ENCODE results near the gene KRT222. TPM values are rescaled to one million over a fixed set of nuclear protein-coding genes. Genes with fewer than 3 reads are reported as not detected.

Gene KRT222
- total RNA-seq, 1 donor from 2014 or later = not detected

DNA sequence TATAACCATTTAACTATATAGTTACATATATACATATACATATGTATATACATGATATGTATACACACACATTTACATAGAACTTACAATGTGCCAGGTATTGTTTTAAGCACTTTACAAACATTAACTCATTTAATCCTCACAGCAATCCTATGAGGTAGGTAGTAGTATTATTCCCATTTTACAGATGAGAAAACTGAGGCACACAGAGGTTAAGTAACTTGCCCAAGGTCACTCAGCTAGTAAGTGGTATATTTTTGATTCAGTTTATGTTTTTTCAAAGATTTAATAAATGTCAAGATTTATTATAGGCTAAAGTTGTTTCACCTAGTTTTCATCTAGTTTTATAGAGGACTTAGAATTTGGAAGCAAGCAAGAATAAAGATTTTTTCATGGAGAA is 6.6 kb downstream of the KRT222 start:
- no peak for DNase-seq (ENCODE audit: low read depth)

DNA sequence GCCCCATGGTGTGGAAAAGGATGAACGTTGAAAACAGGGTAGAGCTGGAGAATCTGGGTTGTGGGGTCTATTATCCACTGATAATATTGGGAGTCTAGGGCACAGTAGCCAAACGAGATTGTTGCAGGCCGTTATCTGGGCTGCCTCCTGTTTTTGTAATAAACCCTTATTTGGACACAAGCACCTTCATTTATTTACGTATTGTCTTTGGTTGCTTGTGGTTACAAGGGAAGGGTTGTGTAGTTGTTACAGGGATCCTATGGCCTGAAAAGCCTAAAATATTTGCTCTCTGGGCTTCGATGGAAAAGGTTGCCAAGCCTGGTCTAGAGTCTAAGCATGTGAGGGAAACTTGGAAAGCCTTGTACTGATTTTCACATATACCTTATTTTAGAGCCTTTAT is 13.0 kb downstream of the KRT222 start:
- DNase-seq (ENCODE audit: low read depth) = no peak

DNA sequence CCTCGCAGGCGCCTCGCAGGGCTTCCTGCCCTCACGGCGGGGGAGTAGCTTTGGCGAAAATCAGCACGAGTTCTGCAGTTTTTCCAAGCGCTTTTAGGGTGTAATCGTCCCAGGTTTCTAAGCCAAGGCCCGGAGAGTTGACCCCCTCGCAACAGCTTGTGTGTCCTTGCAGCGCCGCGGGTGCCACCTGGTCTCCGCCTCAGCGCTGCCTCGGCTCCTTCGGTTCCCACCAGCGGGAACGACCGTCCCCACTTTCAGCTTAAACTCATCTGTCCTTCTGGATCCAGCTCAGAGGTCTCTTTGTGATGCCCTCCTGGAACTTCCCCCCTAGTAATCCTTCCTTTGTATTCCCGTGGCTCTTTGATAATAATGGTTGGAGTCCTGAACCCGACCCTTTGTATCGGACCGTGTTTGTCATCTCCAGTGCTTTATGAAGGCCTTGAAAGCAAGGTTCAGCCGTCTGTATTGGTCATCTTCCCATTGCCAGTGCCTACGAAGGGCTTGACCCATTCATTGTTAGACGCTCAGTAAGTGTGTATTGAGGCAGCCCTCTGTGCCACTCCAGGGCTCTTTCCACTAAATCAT is 16.5 kb downstream of the KRT222 start:
- DNase-seq (ENCODE audit: low read depth) = no peak

DNA sequence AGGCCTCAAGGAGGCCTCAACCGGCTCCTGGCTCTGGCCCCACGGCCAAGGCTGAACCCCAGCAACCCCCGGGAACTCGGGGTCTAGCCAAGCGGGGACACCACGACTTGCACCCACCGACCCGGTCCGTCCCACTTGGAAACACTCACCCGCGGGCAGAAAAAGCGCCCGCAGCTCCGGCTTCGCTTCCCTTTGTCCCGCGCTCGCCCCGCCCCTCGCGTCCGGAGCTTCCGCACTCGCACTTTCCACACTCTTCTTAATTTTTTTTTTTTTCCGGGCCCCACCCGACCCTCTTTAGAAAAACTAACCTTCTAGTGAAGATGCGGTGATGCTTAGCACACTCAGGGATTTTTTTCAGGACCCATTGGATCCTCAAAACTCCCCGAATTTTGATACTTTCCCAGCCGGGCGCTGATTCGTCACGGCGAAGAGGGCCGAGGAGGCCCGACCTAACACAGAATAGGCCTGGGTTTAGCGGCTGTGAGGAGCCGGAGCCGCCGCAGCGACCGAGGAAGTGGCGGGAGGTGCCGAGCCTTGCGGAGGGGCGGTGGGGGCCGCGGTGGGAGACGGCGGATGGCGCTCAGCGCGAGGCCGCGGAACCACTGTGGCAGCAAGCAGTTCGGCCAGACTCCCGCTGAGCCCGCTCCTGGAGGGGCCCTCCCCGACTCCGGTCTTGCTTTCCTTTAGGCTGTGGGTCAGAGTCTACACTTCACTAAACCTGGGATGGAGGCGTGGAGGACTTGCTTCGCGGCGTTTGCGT is 17.2 kb downstream of the KRT222 start, which contains the start of gene SMARCE1:
TSS of gene SMARCE1 (minus strand) at position 195 of the 760 bp plus-strand sequence. CDS start 2,016 bp downstream, outside the sequence.
- DNase-seq (ENCODE audit: low read depth) = peak; percentile 84

DNA sequence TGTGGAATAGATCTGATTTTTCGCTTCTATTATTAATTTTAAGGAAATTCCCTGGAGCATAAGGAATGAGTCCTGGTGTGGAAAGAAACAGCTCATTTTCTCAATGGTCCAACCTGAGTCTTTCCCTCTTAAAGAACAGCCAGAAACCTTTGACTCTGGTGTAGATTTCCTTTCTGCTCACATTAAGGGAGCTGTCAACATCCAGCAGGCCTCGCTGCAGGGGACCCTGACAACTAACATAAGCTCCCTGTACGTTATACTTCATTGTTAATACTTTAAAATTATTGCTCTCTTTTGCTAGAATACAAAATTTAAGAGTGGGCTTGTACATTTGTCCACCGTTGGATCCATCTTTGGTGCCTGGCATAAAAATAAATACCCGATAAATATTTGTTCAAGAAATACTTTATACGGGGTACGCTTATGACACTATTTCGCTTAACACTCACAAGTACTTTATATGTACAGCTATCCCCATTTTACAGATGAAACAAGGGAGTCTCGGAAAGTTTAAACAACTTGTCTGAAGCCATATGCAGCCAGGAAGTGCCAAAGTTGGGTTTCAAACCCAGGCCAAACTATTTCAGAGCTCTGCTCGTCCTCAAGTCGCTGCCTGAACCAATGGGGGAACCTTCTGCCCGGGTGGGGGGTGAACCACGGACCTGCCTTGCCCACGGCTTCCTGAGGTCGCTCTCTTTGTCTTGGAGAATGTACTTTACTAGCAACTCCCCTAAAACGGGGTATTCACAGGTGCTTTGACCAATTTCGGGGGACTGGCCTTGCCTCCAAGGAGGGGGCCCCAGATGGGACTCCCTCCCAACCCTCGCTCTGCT is 18.0 kb downstream of the KRT222 start:
- DNase-seq (ENCODE audit: low read depth) = no peak

DNA sequence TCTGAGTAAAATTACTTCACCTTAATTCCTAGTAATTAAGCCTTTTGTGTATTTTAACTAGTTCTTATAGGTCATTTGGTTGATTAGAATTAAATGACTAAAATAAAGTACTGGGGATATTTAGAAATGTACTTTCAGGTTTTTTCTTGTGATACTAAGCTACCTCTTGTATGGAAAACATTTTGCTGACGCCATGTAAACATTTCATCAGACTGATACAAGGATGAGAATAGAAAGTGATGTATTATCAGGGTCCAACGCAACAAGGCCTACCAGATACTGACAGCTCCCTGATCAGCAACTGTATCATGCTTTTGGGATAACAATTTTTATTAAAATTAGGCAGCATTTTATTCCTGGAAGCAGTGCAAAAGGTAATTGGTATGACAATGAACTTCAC is 19.0 kb downstream of the KRT222 start:
- no peak for DNase-seq (ENCODE audit: low read depth)

DNA sequence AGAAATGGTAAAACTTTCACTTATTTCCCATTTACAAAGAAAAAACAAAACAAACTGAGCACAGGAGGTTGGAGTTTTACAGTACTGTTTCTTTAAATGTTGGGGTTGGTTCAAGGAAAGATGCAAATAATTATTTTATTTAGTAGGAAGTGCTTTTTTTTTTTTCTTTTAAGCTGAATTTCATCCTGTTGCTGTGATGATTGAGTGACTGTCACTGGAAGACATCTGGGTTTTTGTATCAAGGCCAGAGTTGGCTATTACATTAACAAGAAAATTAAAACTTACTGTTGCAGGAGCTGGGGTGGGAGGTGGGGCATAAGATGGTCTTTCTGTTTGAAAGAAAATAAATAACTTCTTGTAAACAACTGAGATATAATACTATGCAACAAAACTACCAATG is 19.7 kb downstream of the KRT222 start:
- DNase-seq (ENCODE audit: low read depth) = no peak

DNA sequence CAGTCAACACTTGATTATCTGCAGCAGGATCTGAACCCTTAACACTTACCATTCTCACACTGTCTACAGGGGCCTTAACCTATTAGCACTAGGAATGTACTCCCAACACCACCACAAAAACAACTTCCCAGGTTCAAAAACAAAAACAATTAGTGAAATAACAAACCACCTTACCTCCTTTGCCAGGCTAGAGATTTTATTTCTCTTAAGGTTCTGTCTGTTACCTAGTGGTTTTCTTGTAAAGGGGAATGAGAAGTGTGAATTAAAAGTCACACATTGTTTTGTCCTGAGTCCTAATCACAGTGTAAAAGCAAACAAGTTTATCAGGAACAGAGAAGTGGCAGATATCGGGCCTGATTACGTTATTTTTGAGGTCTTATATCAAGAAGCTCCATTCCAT is 27.0 kb downstream of the KRT222 start:
- no peak for DNase-seq (ENCODE audit: low read depth)

DNA sequence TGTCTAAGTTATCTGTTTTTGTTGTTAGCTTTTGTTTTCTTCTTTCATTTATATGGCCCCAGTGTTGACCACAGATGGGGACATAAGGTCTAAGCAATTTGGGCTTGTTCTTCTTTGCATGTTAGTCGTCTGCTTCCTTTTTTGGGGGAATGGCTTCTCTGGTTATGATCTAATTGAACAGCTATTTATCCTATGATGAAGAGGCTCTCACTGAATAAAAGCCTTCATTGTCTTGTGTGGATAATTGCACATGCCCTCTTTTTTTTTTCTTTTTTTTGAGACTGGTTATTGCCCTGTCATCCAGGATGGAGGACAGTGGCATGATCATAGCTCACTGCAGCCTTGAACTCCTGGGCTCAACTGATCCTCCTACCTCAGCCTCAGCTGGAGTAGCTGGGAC is 31.1 kb downstream of the KRT222 start:
- peak; percentile 21 for DNase-seq (ENCODE audit: low read depth)

DNA sequence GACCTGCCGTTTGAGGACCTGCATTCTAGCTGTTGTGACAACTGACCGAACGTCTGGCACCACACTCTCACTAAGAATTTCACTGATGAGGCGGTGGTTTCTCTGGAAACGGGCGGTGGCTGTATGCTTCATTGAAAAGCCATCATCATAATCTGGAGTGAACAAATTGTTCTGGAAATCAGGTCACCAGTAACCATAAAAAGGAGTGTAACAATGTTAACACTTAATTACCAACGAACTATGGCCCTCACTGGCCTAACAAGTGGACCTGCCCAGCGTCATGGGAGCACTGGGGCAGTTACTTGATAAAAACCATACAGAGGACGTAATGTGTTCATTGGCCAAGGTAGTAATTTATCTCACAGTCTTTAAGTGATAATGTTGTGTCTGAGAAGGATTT is 32.8 kb downstream of the KRT222 start:
- no peak for DNase-seq (ENCODE audit: low read depth)

DNA sequence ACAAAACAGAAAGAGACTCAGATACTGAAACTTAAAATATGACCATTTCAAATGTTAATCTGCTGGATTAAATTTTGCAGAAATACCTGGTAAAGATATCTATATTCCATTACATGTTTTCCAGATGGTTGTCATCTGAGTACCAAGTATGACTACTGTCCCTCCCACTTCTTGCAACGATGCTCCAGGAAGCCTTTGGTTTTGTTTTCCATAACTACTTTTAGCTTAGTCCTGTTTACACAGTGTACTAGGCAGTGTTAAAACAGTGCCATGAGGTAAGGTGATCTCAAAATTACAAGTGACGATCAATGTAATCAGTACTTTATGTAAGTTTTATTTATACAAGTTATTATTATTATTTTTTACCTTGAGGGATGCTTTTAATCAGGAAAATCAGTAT is 35.1 kb downstream of the KRT222 start:
- DNase-seq (ENCODE audit: low read depth) = no peak

DNA sequence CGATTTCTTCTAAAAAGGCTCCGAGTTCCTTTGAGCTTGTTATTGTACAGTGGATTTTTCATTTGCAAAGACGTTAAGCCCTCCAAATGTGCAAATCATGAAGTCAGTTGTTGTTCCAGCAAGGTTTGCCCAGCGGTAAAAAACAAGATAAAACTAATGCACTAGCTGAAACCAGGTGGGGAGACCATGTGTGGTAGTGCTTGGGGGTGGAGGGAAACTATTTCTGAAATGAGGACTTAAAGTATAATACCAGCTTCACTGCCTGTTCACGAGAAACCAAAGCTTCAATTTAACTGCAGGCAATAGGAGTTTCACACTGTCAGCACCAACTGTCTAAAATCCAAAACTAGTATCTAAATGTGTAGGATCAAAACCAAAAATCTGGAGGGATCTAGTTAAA is 39.7 kb downstream of the KRT222 start:
- DNase-seq (ENCODE audit: low read depth) = no peak

DNA sequence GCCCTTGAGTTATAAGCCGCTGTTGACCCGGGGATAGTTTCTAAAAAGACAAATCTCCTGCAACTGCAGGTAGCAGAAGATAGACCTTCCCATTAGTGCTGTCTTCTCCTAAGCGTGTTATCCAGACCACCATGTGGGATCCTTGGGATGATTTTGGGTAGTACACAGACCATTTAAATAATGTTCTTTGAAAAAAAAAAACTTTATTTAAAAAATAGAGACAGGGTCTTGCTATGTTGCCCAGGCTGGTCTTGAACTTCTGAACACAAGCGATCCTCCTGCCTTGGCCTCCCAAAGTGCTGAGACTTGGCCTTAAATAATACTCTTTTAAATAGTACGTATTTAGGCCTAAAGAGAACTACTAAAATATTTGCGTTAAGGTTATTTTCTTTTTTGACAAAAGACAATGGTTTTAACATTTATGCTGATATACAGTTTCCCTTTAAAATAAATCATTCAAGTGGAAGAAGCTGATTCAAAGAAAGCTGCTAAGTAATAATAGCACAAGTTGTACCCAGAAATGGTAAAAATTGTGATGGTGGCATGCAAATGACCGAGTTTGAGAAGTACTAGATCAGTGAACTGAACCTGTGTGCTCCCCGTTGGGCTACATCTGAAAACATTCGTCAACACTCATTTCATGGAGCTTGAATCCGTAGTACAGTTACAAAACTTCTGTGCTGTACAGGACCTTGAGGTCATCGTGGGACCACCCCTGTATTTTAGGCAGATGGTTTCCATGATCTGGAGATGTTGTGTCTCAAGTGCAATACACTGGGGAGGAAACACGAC is 41.4 kb downstream of the KRT222 start:
- no peak for DNase-seq (ENCODE audit: low read depth)

DNA sequence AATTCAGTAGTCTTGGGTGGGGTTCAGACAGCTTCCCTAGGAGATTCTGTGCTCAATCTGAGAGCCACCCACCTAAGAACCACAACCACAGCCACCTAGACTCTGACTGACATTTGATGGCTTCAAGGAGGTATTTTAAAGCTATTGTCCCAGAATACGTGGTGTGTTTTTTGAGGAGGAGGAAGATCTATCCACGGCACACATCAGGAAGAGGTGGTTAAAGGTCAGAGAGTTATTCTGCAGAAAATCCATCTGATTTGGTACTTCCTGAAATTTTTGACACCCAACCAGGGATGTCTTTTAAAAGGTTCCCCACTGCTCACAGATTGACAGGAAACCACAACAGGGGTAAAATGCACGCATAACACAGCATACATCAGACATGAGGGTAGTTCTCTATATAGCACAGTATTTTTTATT is 42.5 kb downstream of the KRT222 start:
- no peak for DNase-seq (ENCODE audit: low read depth)

DNA sequence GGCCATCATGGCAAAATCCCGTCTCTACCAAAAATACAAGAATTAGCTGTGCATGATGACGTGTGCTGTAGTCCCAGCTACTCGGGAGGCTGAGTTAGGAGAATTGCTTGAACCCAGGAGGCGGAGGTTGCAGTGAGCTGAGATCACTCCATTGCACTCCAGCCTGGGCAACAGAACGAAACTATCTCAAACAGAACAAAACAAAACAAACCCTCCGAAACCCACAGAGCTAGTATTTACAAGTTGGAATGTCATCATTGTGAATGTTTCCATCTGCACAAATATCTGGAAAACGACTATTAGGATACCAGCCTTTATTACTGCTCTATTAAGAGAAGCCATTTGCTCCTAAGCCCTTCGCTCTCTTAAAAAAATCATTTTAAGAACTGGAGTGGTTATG is 43.4 kb downstream of the KRT222 start:
- DNase-seq (ENCODE audit: low read depth) = no peak

DNA sequence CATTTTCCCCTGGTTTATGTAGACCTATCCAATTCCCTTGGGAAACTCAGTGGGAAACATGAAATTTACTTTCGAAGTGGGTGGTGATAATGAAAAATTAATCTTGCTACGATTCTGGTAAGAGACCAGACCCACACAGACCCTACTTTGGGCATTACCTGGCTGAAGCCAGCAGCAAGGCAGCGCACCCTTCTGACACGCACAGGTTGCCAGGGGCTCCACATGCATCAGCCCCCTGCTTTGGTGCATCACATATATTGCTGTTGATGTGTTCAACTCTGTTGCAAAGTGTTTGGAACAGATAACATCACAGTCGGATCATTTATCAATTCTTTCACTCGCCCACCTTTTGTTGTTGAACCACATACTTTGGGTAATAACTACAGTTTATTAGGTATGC is 44.0 kb downstream of the KRT222 start:
- DNase-seq (ENCODE audit: low read depth) = no peak

DNA sequence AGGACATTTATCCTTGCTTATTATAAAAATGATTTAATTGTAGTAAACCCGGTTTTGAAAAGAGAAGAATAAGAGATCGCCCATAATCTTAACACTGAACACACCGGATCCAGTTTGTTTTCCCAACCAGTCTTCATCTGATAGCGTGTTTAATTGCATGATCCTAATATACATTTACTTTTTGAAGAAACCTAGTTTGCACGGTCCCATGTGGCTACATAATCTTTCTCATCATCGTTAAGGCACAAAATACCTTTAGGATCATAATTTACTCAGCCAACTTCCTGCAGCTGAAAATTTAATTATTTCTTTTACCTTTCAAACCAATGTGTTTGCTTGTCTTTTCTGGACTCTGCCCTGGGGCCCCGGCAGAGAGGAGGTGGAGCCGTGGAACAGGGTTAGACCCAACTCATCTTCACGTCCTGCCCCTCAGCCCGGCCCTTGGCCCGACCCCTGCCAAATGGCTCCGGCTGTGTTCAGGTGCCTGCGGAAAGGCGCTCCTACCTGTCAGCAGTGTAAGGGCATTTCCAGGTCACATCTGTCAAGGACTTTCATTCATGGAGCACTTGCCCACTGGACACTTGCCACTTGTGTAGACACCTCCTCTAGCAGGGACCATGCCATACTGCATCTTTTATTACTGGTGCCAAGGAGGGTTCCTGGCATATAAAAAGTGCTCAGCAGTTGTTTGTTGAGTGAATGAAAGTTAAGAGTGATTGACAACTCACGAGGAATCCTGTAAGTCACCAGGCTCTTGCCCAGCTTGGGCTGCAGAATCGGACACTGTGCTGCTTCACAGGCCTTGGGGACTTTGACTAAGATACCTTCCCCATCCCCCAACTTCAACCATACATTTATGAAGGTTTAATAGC is 46.0 kb downstream of the KRT222 start:
- no peak for DNase-seq (ENCODE audit: low read depth)

DNA sequence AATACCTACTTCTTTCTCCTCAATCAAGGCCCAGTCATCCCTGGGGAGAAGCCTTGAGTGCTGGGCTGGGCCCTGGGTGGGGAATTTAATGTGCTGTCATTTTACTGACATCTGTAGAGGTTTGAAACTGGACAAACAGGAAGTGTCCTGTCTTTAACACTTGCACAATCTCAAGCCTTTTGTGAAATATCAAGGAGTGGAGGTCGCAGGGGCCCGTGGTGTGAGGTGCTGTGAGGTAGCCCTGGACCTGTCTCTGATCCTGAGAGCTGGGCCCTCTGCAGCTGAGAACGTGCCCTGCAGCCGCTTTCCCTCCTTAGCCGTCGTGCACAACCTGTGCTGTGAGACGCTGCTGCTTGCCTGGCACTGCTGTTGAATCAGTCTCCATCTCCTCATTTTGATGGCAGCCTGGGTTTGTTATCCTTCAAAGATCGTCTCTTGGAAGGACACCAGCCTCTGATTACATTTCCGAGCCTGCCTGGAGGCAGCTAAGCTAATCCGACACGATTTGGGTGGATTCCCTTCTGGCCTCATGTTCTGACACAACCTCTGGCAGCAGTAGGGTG is 47.2 kb downstream of the KRT222 start:
- no peak for DNase-seq (ENCODE audit: low read depth)

DNA sequence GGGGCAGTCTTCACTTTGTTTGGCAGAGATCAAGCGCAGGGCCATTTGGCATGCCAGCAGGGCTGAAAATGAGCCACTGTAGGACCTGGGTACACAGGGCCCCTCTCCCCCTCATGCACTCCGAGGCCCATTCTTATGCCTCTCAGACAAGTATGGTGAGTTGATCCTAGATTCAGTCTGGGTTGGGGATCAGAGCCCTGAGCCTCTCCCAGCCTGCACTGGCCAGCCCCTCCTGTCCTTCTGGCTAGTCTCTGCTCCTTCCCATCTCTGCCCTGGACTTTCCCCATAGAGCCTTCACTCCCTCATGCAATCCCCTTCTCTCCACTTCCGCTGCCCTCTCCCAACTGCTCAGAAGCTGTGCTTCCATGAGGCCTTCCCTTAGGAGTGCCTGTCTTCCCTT is 48.4 kb downstream of the KRT222 start:
- no peak for DNase-seq (ENCODE audit: low read depth)

DNA sequence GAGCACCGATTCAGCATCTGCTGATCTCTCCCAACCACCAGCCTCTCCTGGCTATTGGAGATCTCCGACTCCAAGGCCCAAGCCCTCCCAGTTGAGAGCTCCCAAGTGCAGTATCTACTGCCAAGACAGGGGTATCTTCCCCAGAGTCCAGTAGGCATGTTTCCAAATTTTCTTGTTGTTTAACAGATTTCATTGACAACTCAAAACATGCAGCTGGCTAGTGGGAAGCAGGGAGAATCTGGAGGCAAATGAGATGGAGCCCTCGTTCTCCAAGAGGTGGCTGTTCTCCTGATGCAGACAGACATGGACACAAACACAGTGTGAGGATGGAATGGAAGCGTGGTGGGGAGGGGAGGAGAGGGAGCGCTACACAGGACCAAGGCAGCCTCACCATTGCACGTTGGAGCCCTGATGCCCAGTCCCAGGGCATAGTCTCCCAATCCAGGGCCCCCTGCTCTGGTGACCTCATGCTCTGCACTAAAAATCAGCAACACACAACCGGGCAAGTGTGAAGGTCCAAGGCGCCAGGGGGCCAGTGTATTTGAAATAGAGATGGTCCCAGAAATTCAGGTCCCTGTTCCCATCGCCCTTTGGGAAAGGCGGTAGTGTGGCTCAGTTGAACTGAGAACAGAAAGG is 49.0 kb downstream of the KRT222 start:
- DNase-seq (ENCODE audit: low read depth) = no peak
